ENCODE data around the gene PLEKHA6. TPM values are rescaled to one million over a fixed set of nuclear protein-coding genes. Genes with fewer than 3 reads are reported as not detected.

The PLEKHA6 gene
- total and polyA plus RNA-seq, 2 of the 8 experiments (the other 6 are each of a cell fraction or from before 2014, with no cell fraction given): 4.8 to 20.2 TPM

GRCh38 chr1:204218552-204218951, 141.2 kb downstream of the PLEKHA6 start (continued):
- TF ChIP-seq E2F6 (IDR thresholded peaks at IDR 0.05): no peak
- no peak for TF ChIP-seq RXRA (IDR thresholded peaks at IDR 0.05; ENCODE audit: insufficient read depth, low read depth, low read length)
- TF ChIP-seq CREB1 (IDR thresholded peaks at IDR 0.05): no peak
- TF ChIP-seq JUND (IDR thresholded peaks at IDR 0.05; ENCODE audit: low read length): no peak
- TF ChIP-seq POLR2A (IDR thresholded peaks at IDR 0.05; ENCODE audit: control extremely low read depth in 1 of 2, low read depth in 2 of 2, low read length in 2 of 2): no peak
- no peak for TF ChIP-seq JUN (IDR thresholded peaks at IDR 0.05; ENCODE audit: low read depth, low read length)
